KOPT-K1 (cell line): ENCODE results near the gene PRSS23.
"Not testable (repeated sequence)": the region's sequence is repeated elsewhere in the genome, so short reads cannot be mapped to it uniquely, and the experiment has no call there.

Source experiments
- H3K27ac ChIP-seq: fragments of 200-600 bp; sonication (generic); 2 replicates; pipeline ENCODE4 v1.5.1; 2016; ENCODE audit warnings: antibody characterized with exemption, mild to moderate bottlenecking, low read depth, low read length; ENCODE audit not compliant: poor library complexity, severe bottlenecking
- H3K36me3 ChIP-seq: fragments of 200-600 bp; sonication (generic); 2 replicates; pipeline ENCODE4 v1.5.1; 2017; ENCODE audit warnings: antibody characterized with exemption, mild to moderate bottlenecking, low read length, moderate library complexity; ENCODE audit not compliant: insufficient read depth
- H3K9me3 ChIP-seq: fragments of 200-600 bp; sonication (generic); 2 replicates; pipeline ENCODE4 v1.5.1; 2017; ENCODE audit warnings: antibody characterized with exemption, low read length, mild to moderate bottlenecking; ENCODE audit not compliant: insufficient read depth, poor library complexity, severe bottlenecking

Gene PRSS23

DNA sequence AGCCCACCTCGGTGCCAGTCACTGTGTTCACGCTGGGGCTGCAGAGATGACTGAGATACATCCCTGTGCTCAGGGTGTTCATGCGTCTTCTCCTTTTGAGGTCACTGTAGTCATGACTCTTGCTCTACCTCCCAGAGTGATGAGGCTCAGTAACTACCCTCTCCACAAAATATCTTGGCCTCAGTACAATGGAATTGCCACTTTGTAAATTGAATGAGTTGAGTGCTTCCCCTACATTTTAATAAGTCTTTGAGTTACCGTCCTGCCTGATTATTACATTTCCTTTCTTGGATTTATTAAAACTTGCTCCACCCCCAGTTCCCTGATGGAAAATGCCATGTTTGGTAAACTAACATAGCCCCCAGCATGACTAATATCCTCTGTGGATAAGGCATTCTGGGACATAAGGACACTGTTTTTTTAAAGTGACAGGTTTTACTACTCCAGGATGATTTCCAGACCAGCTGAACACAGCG, 15.9 kb downstream of the PRSS23 start:
- no peak overlapping the region for H3K27ac ChIP-seq

DNA sequence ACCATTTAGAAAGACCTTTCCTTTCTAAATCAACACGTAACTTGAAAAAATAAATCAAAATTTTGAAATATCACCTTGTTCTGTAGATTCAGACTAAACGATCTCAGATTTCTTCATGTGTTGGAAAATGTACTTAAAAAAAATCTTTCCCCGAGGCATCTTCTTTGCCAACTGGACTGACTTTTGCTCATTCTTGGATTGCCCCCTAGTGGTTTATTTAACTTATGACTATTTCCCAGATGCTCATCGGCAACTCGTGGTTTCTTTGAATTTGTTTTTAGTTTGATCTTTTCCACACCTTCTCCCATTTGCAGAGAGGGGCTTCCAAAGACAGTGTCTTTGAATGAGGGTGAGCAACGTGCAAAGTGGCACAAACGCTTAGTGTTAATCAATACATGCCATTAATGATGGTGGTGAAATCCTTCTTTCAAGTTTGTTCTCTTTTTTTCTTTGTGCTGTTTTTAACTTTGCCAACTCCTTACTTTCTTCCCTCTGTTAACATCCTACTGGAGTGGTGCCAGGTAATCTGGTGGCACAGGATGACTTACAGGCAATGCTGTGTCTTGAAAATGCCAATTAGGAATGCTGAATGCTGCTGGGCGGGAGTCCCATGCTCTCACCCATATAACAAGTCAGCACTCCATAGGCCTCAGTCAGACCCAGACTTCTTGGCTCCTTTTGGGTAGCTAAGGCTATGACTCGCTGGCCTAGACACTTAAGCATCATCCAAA, 18.3 kb downstream of the PRSS23 start:
- Histone ChIP-seq H3K36me3 (no peaks in the 10 kb centered on the region), H3K9me3 (no peaks in the 10 kb centered on the region), H3K27ac (no peak overlapping the region)

More for the DNA sequence above, 15.9 kb downstream of the PRSS23 start:
- Histone ChIP-seq H3K9me3 (no peaks in the 10 kb centered on the region), H3K36me3 (no peaks in the 10 kb centered on the region)

DNA sequence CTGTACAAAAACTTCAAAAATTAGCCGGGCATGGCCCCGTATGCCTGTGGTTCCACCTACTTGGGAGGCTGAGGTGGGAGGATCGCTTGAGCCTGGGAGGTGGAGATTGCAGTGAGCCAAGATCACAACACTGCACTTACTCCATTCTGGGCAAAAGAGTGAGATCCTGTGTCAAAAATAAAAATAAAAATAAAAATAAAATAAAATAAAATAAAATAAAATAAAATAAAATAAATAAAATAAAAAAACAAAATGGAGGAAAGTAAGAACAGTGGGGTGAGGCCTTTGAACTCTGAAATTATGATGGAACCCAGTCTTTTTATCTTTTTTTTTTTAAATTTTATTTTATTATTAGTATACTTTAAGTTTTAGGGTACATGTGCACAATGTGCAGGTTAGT, 23.8 kb downstream of the PRSS23 start:
- H3K36me3 ChIP-seq, H3K27ac ChIP-seq, H3K9me3 ChIP-seq: not testable (repeated sequence)

DNA sequence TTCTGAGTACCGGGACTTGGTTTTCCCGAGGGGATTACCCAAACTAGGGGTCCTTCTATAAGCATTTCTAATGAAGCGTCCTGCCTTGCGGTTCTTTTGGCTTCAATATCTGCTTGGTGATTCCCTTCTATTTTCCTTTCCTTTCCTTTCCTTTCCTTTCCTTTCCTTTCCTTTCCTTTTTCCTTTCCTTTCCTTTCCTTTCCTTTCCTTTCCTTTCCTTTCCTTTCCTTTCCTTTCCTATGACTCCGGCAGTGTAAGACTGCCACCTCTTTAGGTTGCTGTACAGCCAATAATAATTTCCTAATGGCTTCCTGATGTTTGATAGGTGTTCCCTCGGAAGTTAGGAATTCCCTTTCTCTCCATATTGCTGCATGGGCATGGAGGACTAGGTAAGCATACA, 34.0 kb downstream of the PRSS23 start:
- H3K27ac ChIP-seq, H3K36me3 ChIP-seq, H3K9me3 ChIP-seq: not testable (repeated sequence)

DNA sequence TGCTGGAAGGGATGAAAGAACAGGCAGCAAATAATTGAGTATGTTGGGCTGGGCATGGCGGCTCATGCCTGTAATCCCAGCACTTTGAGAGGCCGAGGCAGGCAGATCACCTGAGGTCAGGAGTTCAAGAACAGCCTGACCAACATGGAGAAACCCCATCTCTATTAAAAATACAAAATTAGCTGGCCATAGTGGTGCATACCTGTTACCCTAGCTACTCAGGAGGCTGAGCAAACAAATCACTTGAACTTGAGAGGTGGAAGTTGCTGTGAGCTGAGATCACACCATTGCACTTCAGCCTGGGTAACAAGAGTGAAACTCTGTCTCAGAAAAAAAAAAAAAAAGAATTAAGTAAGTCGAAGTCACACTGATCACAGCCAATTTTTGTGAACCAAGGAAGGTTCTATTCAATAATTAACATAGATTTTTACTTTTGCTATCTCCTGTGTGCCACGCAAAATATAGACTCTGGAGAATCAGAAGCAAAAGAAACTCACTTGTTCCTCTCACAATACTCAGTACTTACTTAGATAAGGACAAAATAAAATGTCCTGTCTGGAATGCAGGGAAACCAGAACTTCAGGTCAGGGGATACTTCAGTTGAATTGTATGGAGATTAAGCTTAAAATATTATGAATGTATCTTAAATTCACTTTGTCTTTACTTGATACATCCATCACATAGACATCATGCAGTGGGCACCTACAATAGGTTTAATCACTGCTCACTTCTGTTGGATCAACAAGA, 44.6 kb downstream of the PRSS23 start:
- H3K36me3 ChIP-seq, H3K27ac ChIP-seq, H3K9me3 ChIP-seq: not testable (repeated sequence)

DNA sequence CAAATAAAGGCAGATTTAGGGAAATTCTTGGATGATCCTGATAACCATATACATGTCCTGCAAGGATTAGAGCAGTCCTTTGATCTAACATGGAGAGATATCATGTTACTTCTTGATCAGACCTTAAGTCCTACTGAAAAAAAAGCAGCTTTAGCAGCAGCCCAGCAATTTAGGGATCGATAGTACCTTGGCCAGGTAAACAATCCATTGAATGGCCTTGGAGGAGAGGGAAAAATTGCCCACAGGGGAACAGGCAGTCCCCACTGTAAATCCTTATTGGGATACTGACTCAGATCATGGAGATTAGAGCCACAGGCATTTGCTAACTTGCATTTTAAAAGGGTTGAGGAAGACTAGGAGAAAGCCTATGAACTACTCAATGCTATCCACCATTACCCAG, 47.8 kb downstream of the PRSS23 start:
- no peaks in the 10 kb centered on the region for H3K9me3 ChIP-seq
- H3K27ac ChIP-seq, result no peak overlapping the region
- H3K36me3 ChIP-seq, result no peaks in the 10 kb centered on the region

DNA sequence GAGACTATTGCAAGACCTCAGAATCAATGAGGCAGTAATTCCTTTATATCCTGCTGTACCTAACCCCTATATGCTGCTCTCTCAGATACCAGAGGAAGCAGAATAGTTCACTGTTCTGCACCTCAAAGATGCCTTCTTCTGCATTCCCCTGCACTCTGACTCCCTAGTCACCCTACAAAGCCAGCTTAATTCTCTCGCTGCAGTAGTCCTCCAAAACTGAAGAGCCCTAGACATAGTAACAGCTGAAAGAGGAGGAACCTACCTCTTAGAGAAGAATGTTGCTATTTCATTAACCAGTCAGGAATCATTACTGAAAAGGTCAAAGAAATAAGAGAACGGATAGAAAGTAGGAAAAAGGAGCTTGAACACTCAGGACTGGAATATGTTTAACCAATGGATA, 49.3 kb downstream of the PRSS23 start:
- Histone ChIP-seq H3K27ac (no peak overlapping the region), H3K9me3 (no peaks in the 10 kb centered on the region), H3K36me3 (no peaks in the 10 kb centered on the region)
